Heart left ventricle (tissue), 16 donors: Measurements from ENCODE around the gene TMEM145. TPM values are rescaled to one million over a fixed set of nuclear protein-coding genes. Genes with fewer than 3 reads are reported as not detected.

Experiments used
- ATAC-seq, 4 donors: fragments of 200-7000 bp; cut with Tn5 transposase; one replicate each; pipeline ENCODE4 v1.9.1; 2020 to 2022; ENCODE audit warnings: moderate library complexity in 4 of 4, mild to moderate bottlenecking in 3 of 4, moderate number of reproducible peaks in 1 of 4
- DNase-seq, 5 donors: peaks; one replicate each; pipeline ENCODE4 v3.0.0-alpha.2; 2020
- H3K27ac ChIP-seq, 12 donors: fragments of 200-600 bp; sonication (generic) in 4 of 12; one replicate each; pipeline versions ENCODE4 v1.5.0 to v1.8.0; 2016 to 2022; ENCODE audit warnings: mild to moderate bottlenecking in 2 of 12
- H3K27me3 ChIP-seq, 9 donors: fragments of 200-600 bp; sonication (generic) in 2 of 9; one replicate each; pipeline versions ENCODE4 v1.5.1 to v1.8.0; 2016 to 2022; ENCODE audit warnings: mild to moderate bottlenecking in 3 of 9
- H3K36me3 ChIP-seq, 9 donors: fragments of 200-600 bp; sonication (generic) in 2 of 9; one replicate each; pipeline versions ENCODE4 v1.5.0 to v1.8.0; 2018 to 2022; ENCODE audit warnings: mild to moderate bottlenecking in 2 of 9
- H3K4me1 ChIP-seq, 12 donors: fragments of 200-600 bp; sonication (generic) in 4 of 12; one replicate each; pipeline versions ENCODE4 v1.5.0 to v1.8.0; 2016 to 2022; ENCODE audit warnings: mild to moderate bottlenecking in 3 of 12
- H3K4me3 ChIP-seq, 12 donors: fragments of 200-600 bp; sonication (generic) in 4 of 12; one replicate each; pipeline versions ENCODE4 v1.5.0 to v1.8.0; 2017 to 2022; ENCODE audit warnings: mild to moderate bottlenecking in 9 of 12, moderate library complexity in 4 of 12
- H3K9me3 ChIP-seq, 12 donors: fragments of 200-600 bp; sonication (generic) in 4 of 12; one replicate each; pipeline versions ENCODE4 v1.5.0 to v1.8.0; 2016 to 2022; ENCODE audit warnings: mild to moderate bottlenecking in 1 of 12
- POLR2A ChIP-seq, 2 donors: fragments of 450-650 bp; IDR thresholded peaks; one replicate each; pipeline ENCODE4 v1.6.1; 2017; ENCODE audit warnings: antibody characterized with exemption in 2 of 2, mild to moderate bottlenecking in 2 of 2, moderate library complexity in 2 of 2
- WGBS, 4 donors: extraction: QIAGEN DNeasy Blood & Tissue Kit in 2 of 4; methylation state at CpG; one replicate each; pipeline versions ENCODE4 v1.1.5 to v1.1.7; 2013 to 2018; 5-methylcytosine and 5-hydroxymethylcytosine counted together
- intact Hi-C, 10 donors: fragments of 100-400 bp; cut with DNase I; formaldehyde crosslinking; loops; one replicate each; pipeline versions ENCODE4 v1.11.1 to v1.14.2; 2022
- polyA plus RNA-seq, 2 donors: library from polyadenylated mRNA; stranded (reverse); fragments of 200-250 nt; gene quantifications; one replicate each; pipeline ENCODE4 v1.2.3, GENCODE V29; 2013
- total RNA-seq, 9 donors: library from RNA; depleted of rRNA in 2 of 9; stranded (reverse); fragments of >200 nt in 2 of 9; fragmentation: NEBNext Ultra II Directional in 3 of 9; extraction: Animal tissue kit (Norgen Biotek cat#: 25700) in 3 of 9; gene quantifications; one replicate each; pipeline versions ENCODE4 v1.1.0 to v1.2.4, GENCODE V29; 2016 to 2023
- TF ChIP-seq, protein P1 (sequence below), 12 donors: fragments of 200-600 bp; sonication (generic) in 4 of 12; IDR thresholded peaks; one replicate each; pipeline versions ENCODE4 v1.5.0 to v1.8.0; 2018 to 2022; ENCODE audit warnings: antibody characterized with exemption in 12 of 12, mild to moderate bottlenecking in 5 of 12
- donor health status: ischemic (EF 13 %, LVEDD 7.1; RV severe dilation, severe dysfunction).
- donor health status: healthy with polysubstance abuse.
- donor health status: DM: no; HTN: yes; CAD: no.
- donor health status: DM: no; HTN: no; CAD: no.
- donor health status: ischemic (EF 25% LVEDD 6.9; RV normal size, moderate dysfunction).
- donor health status: ischemic (EF 25% LVEDD 5.7; RV mildly dilated, moderate dysfunction).
- donor health status: healthy.
- donor health status: DM: yes; HTN: yes; CAD: no.
- donor health status: ischemic (EF 35%, LVEDD 5.7; RV mildly dilated, moderate dysfunction).
- donor health status: nonischemic (EF 11% LVEDD 7.7; RV severe dilation, severe dysfunction).
- donor health status: DM: yes; HTN: yes; CAD: no.
- donor health status: PGD.
- donor health status: ischemic (EF 29% LVEDD 5.4; RV normal size, mild dysfunction).
- donor health status: nonischemic (EF 23%, LVEDD 6.1; RV moderate dilation, normal function).

Gene TMEM145
- total and polyA plus RNA-seq, 11 donors = 0.11 to 0.27 (median 0.17) TPM; not detected in 7

DNA sequence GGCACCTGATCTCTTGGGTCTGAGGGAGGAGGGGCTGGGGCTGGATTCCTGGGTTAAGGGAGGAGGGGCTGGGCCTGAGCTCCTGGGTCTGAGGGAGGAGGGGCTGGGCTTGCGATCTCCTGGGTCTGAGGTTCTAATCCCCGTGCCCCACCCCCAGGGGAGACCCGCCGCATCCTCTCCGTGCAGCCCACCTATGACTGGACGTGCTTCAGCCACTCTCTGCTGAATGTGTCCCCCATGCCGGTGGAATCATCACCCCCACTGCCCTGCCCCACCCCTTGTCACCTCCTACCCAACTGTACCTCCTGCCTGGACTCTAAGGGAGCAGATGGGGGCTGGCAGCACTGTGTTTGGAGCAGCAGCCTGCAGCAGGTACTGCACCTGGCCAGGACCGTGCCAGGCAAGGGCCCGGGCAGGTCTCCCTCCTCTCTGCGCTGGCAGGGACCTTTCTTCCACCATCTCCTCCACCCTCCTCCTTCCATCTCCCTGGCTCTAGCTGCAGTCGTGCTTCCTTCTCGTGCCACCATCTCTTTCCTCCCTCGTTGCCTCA lies 49.9 kb downstream of the TMEM145 start:
- Histone ChIP-seq H3K36me3 (peaks cover 0 to 55% (median 35%) of the 10 kb centered on the region in 9 donors), H3K27ac (peak overlapping the region in 1 of 12 donors; percentile 42), H3K27me3 (no peaks in the 10 kb centered on the region), H3K4me3 (no peak overlapping the region), H3K4me1 (peaks cover 0 to 35% (median 16%) of the 10 kb centered on the region in 12 donors), H3K9me3 (peaks cover 0 to 12% (median 5%) of the 10 kb centered on the region in 12 donors)
- TF ChIP-seq, protein P1, sequence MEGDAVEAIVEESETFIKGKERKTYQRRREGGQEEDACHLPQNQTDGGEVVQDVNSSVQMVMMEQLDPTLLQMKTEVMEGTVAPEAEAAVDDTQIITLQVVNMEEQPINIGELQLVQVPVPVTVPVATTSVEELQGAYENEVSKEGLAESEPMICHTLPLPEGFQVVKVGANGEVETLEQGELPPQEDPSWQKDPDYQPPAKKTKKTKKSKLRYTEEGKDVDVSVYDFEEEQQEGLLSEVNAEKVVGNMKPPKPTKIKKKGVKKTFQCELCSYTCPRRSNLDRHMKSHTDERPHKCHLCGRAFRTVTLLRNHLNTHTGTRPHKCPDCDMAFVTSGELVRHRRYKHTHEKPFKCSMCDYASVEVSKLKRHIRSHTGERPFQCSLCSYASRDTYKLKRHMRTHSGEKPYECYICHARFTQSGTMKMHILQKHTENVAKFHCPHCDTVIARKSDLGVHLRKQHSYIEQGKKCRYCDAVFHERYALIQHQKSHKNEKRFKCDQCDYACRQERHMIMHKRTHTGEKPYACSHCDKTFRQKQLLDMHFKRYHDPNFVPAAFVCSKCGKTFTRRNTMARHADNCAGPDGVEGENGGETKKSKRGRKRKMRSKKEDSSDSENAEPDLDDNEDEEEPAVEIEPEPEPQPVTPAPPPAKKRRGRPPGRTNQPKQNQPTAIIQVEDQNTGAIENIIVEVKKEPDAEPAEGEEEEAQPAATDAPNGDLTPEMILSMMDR (IDR thresholded peaks at IDR 0.05) = no peak
- no peak for TF ChIP-seq POLR2A (IDR thresholded peaks at IDR 0.05)
- ATAC-seq (no peak), DNase-seq (peak in 1 of 5 donors; percentile 23)
- intact Hi-C loops = no loop called here
- whole genome bisulfite sequencing, 4 donors = 93 to 96% (median 95%) methylated on average over 6 to 13 of the region's 13 CpGs

DNA sequence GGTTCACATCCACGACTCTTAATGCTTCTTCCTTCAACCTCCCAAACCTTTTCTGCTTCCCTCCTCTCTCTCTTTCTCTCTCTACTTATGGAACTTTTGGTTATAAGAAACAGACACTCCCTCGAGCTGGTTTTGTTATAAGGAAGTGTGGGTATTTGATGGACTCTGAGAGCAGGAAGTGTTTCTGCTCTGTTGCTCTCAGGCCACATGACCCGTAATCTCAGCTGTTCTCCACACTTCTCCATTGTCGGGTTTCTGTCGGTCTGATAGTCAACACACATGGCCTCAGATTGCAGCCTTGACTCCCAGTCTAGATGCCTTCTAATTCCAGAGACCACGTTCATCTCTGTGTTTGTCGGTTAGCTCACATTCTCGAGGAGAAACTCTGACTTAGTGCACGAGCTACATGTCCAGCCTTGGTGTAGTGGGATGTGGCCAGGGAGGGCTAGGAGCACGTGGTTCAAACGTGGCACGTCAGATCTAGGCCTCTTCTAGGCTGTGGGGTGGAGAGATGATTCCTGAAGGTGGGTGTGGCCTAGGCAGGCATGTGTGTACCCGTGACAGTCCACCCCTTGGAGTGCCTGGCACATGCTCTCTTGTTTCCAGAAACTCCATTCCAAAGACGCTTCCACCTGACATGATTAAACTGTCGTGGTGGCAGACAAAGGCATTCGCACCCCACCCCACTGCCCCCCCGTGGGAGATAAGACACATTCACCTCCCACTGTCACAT lies 50.7 kb downstream of the TMEM145 start:
- intact Hi-C loops = no loop called here
- no peak for DNase-seq
- TF ChIP-seq POLR2A (IDR thresholded peaks at IDR 0.05) = no peak
- TF ChIP-seq, protein P1 (IDR thresholded peaks at IDR 0.05) = no peak
- H3K27ac ChIP-seq = peak overlapping the region in 1 of 12 donors; percentile 60
- no peaks in the 10 kb centered on the region for H3K27me3 ChIP-seq
- H3K36me3 ChIP-seq = peaks cover 0 to 48% (median 31%) of the 10 kb centered on the region in 9 donors
- ATAC-seq = no peak
- H3K9me3 ChIP-seq = peaks cover 0 to 12% (median 5%) of the 10 kb centered on the region in 12 donors
- peaks cover 0 to 37% (median 16%) of the 10 kb centered on the region in 12 donors for H3K4me1 ChIP-seq
- WGBS, 4 donors = 89 to 93% (median 90%) methylated on average over 17 of the region's 17 CpGs
- H3K4me3 ChIP-seq = no peak overlapping the region

DNA sequence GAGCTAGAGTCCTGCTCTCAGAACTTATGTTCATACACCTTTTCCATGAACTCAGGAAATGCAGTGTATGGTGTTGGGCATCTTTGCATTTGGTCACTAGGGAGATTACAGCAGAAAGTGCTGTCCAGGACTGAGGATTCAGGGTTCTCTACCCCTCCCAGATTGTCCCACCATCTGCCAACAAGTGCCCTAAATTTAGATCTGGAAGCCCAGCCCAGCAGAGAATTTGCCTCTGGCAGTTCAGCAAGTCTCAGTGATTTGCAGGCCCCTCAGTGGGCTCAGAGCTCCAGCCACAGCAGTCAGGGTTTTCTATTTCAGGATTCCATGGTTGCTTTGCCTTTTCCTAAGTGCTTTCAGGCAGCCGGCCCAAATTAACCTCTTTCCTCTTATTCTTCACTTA lies 53.6 kb downstream of the TMEM145 start:
- peaks cover 0 to 33% (median 17%) of the 10 kb centered on the region in 9 donors for H3K36me3 ChIP-seq
- intact Hi-C loops = no loop called here
- ATAC-seq = peak; percentile 38 to 62 (median 57)
- H3K27me3 ChIP-seq = no peaks in the 10 kb centered on the region
- WGBS, 4 donors = 32 to 54% (median 43%) methylated on average over 1 of the region's 1 CpG
- peaks cover 0 to 37% (median 18%) of the 10 kb centered on the region in 12 donors for H3K4me1 ChIP-seq
- TF ChIP-seq, protein P1 (IDR thresholded peaks at IDR 0.05) = no peak
- no peak for TF ChIP-seq POLR2A (IDR thresholded peaks at IDR 0.05)
- H3K4me3 ChIP-seq = no peak overlapping the region
- H3K27ac ChIP-seq = peak overlapping the region in 11 of 12 donors; percentile 8 to 77 (median 68)
- peak in 4 of 5 donors; percentile 32 to 61 (median 42) for DNase-seq
- peaks cover 0 to 12% (median 5%) of the 10 kb centered on the region in 12 donors for H3K9me3 ChIP-seq

DNA sequence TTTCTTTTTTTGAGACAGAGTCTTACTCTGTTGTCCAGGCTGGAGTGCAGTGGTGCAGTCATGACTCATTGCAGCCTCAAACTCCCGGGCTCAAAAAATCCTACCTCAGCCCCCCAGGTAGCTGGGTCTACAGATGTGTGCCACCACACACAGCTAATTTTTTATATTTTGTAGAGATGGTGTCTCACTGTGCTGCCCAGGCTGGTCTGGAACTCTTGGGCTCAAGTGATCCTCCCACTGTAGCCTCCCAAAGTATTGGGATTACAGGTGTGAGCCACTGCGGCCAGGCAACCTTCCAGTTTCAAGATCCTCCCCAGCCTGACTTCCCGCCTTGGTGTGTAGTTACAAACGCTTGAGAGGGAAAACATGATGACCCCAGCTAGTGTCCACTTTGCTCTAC lies 54.8 kb downstream of the TMEM145 start:
- Histone ChIP-seq H3K4me1 (peaks cover 0 to 37% (median 18%) of the 10 kb centered on the region in 12 donors), H3K4me3 (no peak overlapping the region), H3K27ac (no peak overlapping the region), H3K9me3 (peaks cover 0 to 12% (median 5%) of the 10 kb centered on the region in 12 donors), H3K27me3 (no peaks in the 10 kb centered on the region), H3K36me3 (peaks cover 0 to 27% (median 16%) of the 10 kb centered on the region in 9 donors)
- 95 to 98% (median 96%) methylated on average over 4 of the region's 4 CpGs for WGBS, 4 donors
- intact Hi-C loops = no loop called here
- no peak for DNase-seq
- TF ChIP-seq, protein P1 (IDR thresholded peaks at IDR 0.05) = no peak
- TF ChIP-seq POLR2A (IDR thresholded peaks at IDR 0.05) = no peak
- no peak for ATAC-seq
